Activated T-helper 17 cell treated with anti-CD3 and anti-CD28 coated beads, Interleukin-2, amount 50 U/mL, for 72 hours (primary cell): ENCODE measurements around the gene KEL. TPM values are rescaled to one million over a fixed set of nuclear protein-coding genes. Genes with fewer than 3 reads are reported as not detected.
A peak's percentile ranks its signal among the peaks of the same experiment; 100 is the strongest.
"Not testable (repeated sequence)": the region's sequence is repeated elsewhere in the genome, so short reads cannot be mapped to it uniquely, and the experiment has no call there.

Experiments used
- ATAC-seq: fragments of 150-1000 bp; cut with Tn5 transposase; replicated peaks from 2 replicates; pipeline ENCODE4 v1.10.0; 2021; ENCODE audit warnings: mild to moderate bottlenecking, moderate library complexity
- H3K27ac Mint-ChIP-seq: one replicate; pipeline ENCODE4 v1.8.0; 2022; ENCODE audit warnings: mixed read lengths
- H3K27me3 Mint-ChIP-seq: one replicate; pipeline ENCODE4 v1.8.0; 2022; ENCODE audit warnings: mixed read lengths
- H3K36me3 Mint-ChIP-seq: one replicate; pipeline ENCODE4 v1.8.0; 2022; ENCODE audit warnings: low read depth, mild to moderate bottlenecking, mixed read lengths
- H3K4me1 Mint-ChIP-seq: one replicate; pipeline ENCODE4 v1.8.0; 2022; ENCODE audit warnings: mixed read lengths
- H3K4me3 Mint-ChIP-seq: one replicate; pipeline ENCODE4 v1.8.0; 2022; ENCODE audit warnings: mild to moderate bottlenecking, mixed read lengths
- H3K9me3 Mint-ChIP-seq: one replicate; pipeline ENCODE4 v1.8.0; 2022; ENCODE audit warnings: mixed read lengths
- total RNA-seq, 2 donors: library from RNA; stranded (reverse); gene quantifications; one replicate each; pipeline ENCODE4 v1.2.3, GENCODE V29; 2022

Gene KEL
- total RNA-seq, 2 donors from 2014 or later: 0.24 to 1.9 TPM

DNA sequence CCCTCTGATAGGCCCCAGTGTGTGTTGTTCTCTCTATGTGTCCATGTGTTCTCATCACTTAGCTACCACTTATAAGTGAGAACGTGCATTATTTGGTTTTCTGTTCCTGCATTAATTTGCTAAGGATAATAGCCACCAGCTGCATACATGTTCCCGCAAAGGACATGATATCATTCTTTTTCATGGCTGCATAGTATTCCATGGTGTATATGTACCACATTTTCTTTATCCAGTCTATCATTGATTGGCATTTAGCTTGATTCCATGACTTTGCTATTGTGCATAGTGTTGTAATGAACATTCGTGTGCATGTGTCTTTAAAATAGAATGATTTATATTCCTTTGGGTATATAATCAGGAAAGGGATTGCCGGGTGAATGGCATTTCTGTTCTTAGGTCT lies 16.2 kb upstream of the KEL start:
- H3K9me3 Mint-ChIP-seq, ATAC-seq, H3K27me3 Mint-ChIP-seq, H3K4me1 Mint-ChIP-seq, H3K4me3 Mint-ChIP-seq, H3K36me3 Mint-ChIP-seq, H3K27ac Mint-ChIP-seq: not testable (repeated sequence)

DNA sequence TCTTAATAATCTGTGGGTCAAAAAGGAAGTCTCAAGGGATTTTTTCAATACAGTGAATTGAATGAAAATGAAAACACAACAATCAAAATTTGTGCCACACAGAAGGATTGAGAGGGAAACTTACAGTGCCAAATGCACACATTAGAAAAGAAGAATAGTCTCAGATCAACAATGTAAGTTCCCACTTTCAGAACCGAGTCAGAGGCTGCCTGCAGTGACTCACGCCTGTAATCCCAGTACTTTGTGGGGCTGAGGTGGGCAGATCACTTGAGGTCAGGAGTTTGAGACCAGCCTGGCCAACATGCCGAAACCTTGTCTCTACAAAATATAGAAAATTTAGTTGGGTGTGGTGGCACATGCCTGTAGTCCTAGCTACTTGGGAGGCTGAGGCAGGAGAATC lies 12.5 kb upstream of the KEL start:
- Mint-ChIP-seq H3K4me3 (no peak overlapping the region), H3K27ac (no peak overlapping the region), H3K36me3 (no peaks in the 10 kb centered on the region), H3K9me3 (no peaks in the 10 kb centered on the region), H3K4me1 (no peaks in the 10 kb centered on the region), H3K27me3 (peaks cover 20% of the 10 kb centered on the region)
- ATAC-seq: peak; percentile 56

GRCh38 chr7:142969183-142969582 lies 7.0 kb upstream of the KEL start:
- Mint-ChIP-seq H3K27ac (no peak overlapping the region), H3K36me3 (no peaks in the 10 kb centered on the region), H3K4me1 (no peaks in the 10 kb centered on the region), H3K4me3 (no peak overlapping the region), H3K9me3 (no peaks in the 10 kb centered on the region), H3K27me3 (peaks cover 50% of the 10 kb centered on the region)
- no peak for ATAC-seq

DNA sequence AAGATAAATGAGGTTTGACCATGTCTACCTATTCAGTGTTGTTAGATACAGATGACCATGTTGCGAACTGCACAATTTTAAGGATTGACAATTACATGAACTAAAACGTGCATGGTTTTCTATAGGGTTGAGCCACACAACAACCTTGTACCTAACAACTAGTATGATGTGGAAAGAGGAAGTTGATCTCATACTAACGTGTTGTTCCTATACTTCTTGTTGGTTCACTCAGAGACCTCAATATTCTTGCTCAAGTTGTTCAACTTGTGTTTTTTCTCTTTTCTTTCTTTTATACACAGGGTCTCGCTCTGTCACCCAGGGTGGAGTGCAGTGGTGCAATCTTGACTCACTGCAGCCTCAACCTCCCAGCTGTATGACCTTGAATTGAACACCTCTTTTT lies 6.1 kb upstream of the KEL start:
- H3K36me3 Mint-ChIP-seq: no peaks in the 10 kb centered on the region
- no peaks in the 10 kb centered on the region for H3K9me3 Mint-ChIP-seq
- H3K4me3 Mint-ChIP-seq: no peak overlapping the region
- no peak overlapping the region for H3K27ac Mint-ChIP-seq
- peaks cover 57% of the 10 kb centered on the region for H3K27me3 Mint-ChIP-seq
- ATAC-seq: no peak
- H3K4me1 Mint-ChIP-seq: no peaks in the 10 kb centered on the region

DNA sequence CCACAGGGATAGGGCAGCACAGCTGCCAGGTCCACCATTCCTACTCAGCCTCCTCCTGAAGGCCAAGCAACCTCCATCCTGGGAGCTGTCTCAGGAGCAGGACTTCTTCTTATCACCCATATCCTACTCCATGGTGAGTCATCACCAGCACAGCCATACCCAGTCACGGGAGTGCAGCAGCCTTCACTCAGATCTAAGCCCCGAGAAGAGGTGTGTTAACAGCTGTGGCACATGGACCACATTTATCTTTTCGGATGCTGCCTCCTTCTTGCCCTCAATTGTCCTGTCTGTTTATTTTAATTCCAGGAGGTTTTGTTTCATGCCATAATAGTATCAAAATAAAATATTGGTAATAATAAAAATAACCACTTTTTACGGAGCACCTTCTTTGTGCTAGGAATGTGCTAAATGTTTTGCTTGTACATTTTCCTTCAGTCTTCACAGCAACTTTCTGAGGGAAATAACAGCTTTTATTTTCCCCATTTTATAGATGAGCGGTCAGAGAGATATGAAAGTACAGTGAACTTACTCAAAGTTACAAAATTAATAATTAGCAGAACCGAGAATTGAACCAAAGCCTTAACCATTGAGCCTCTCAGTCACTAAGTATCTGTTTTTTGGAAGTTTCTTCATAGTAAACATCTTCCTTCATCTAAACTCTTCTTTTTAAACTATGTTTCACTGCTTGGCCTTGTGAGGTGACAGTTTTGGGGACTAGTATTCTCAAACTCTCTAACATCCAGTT lies 2.5 kb upstream of the KEL start:
- no peak overlapping the region for H3K27ac Mint-ChIP-seq
- H3K4me1 Mint-ChIP-seq: no peaks in the 10 kb centered on the region
- H3K27me3 Mint-ChIP-seq: peaks cover 51% of the 10 kb centered on the region
- no peak overlapping the region for H3K4me3 Mint-ChIP-seq
- no peaks in the 10 kb centered on the region for H3K9me3 Mint-ChIP-seq
- ATAC-seq: no peak
- no peaks in the 10 kb centered on the region for H3K36me3 Mint-ChIP-seq

- no peaks in the 10 kb centered on the region for H3K36me3 Mint-ChIP-seq
- no peak for ATAC-seq
- H3K9me3 Mint-ChIP-seq: no peaks in the 10 kb centered on the region
- H3K4me3 Mint-ChIP-seq: no peak overlapping the region
- H3K27me3 Mint-ChIP-seq: peaks cover 54% of the 10 kb centered on the region
- H3K4me1 Mint-ChIP-seq: no peaks in the 10 kb centered on the region
- H3K27ac Mint-ChIP-seq: no peak overlapping the region
These were observed 1.8 kb upstream of the KEL start for GRCh38 chr7:142963993-142964392.

- ATAC-seq: no peak
- H3K27ac Mint-ChIP-seq: no peak overlapping the region
- H3K4me1 Mint-ChIP-seq: no peaks in the 10 kb centered on the region
- H3K4me3 Mint-ChIP-seq: no peak overlapping the region
- no peaks in the 10 kb centered on the region for H3K9me3 Mint-ChIP-seq
- H3K27me3 Mint-ChIP-seq: peaks cover 46% of the 10 kb centered on the region
- H3K36me3 Mint-ChIP-seq: no peaks in the 10 kb centered on the region
These were observed 828 bp upstream of the KEL start for GRCh38 chr7:142962991-142963390.

- no peaks in the 10 kb centered on the region for H3K9me3 Mint-ChIP-seq
These were observed 579 bp downstream of the KEL start for GRCh38 chr7:142961595-142961972.

GRCh38 chr7:142960955-142961512 lies 1.1 kb downstream of the KEL start:
- Mint-ChIP-seq H3K27ac (no peak overlapping the region), H3K4me3 (no peak overlapping the region), H3K4me1 (no peaks in the 10 kb centered on the region), H3K36me3 (no peaks in the 10 kb centered on the region), H3K27me3 (peaks cover 36% of the 10 kb centered on the region), H3K9me3 (peaks cover 2% of the 10 kb centered on the region)
- ATAC-seq: no peak

More at GRCh38 chr7:142961595-142961972, 579 bp downstream of the KEL start:
- Mint-ChIP-seq H3K4me1 (no peaks in the 10 kb centered on the region), H3K4me3 (no peak overlapping the region), H3K27ac (no peak overlapping the region), H3K27me3 (peaks cover 36% of the 10 kb centered on the region), H3K36me3 (no peaks in the 10 kb centered on the region)
- ATAC-seq: no peak

- Mint-ChIP-seq H3K36me3 (no peaks in the 10 kb centered on the region), H3K27me3 (peaks cover 29% of the 10 kb centered on the region), H3K9me3 (peaks cover 13% of the 10 kb centered on the region), H3K4me3 (no peak overlapping the region), H3K4me1 (no peaks in the 10 kb centered on the region), H3K27ac (no peak overlapping the region)
- no peak for ATAC-seq
These were observed 3.0 kb downstream of the KEL start for GRCh38 chr7:142959202-142959601.

GRCh38 chr7:142957723-142958122 lies 4.4 kb downstream of the KEL start:
- Mint-ChIP-seq H3K27ac (no peak overlapping the region), H3K9me3 (peaks cover 19% of the 10 kb centered on the region), H3K27me3 (peaks cover 18% of the 10 kb centered on the region), H3K4me3 (no peak overlapping the region), H3K36me3 (no peaks in the 10 kb centered on the region), H3K4me1 (no peaks in the 10 kb centered on the region)
- no peak for ATAC-seq

DNA sequence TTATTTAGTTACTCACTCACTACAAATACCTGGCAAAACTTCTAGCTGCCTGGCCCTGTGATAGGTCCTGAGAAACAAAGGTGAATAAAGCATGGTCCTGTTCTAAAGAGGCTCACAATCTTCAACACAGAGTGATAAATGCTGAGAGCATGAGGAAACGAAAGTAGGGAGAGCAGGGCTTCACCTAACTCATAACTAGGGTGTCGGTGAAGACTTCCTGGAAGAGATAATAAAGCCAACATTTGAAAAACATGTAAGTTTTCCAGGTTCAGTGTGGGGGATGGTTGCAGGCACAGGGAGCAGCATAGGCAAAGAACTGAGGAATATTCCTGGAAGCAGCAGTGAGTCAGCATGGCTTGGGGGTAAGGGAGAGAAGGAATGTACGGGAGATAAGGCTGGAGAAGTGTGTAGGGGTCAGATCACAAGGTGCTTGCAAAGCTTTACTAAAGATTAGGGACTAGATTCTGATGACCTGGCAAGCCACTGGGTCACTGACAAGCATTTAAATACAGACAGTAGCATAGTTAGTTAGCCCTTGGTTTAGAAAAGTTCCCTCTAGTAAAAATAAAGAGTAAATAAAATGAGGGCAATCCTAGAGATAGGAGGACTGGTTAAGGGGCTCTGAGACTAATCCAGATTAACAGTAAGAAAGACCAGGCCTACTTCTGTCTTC lies 5.1 kb downstream of the KEL start:
- ATAC-seq: no peak
- H3K4me1 Mint-ChIP-seq: no peaks in the 10 kb centered on the region
- H3K9me3 Mint-ChIP-seq: peaks cover 19% of the 10 kb centered on the region
- H3K36me3 Mint-ChIP-seq: no peaks in the 10 kb centered on the region
- H3K27ac Mint-ChIP-seq: no peak overlapping the region
- H3K27me3 Mint-ChIP-seq: peaks cover 18% of the 10 kb centered on the region
- no peak overlapping the region for H3K4me3 Mint-ChIP-seq

GRCh38 chr7:142954680-142955268 lies 7.4 kb downstream of the KEL start:
- Mint-ChIP-seq H3K27me3 (peaks cover 19% of the 10 kb centered on the region), H3K4me3 (no peak overlapping the region), H3K27ac (no peak overlapping the region), H3K9me3 (peaks cover 19% of the 10 kb centered on the region), H3K4me1 (no peaks in the 10 kb centered on the region), H3K36me3 (no peaks in the 10 kb centered on the region)
- no peak for ATAC-seq

GRCh38 chr7:142950235-142950634 lies 11.9 kb downstream of the KEL start:
- ATAC-seq: no peak
- Mint-ChIP-seq H3K4me1 (no peaks in the 10 kb centered on the region), H3K9me3 (peaks cover 10% of the 10 kb centered on the region), H3K36me3 (no peaks in the 10 kb centered on the region), H3K27me3 (peaks cover 17% of the 10 kb centered on the region), H3K4me3 (no peak overlapping the region), H3K27ac (no peak overlapping the region)

- Mint-ChIP-seq H3K4me3 (no peak overlapping the region), H3K27me3 (peaks cover 28% of the 10 kb centered on the region), H3K27ac (no peak overlapping the region), H3K9me3 (peaks cover under 1% of the 10 kb centered on the region), H3K4me1 (no peaks in the 10 kb centered on the region), H3K36me3 (no peaks in the 10 kb centered on the region)
- no peak for ATAC-seq
These were observed 13.6 kb downstream of the KEL start for GRCh38 chr7:142948603-142949002.
